ENCODE results near the gene GPR52. TPM values are rescaled to one million over a fixed set of nuclear protein-coding genes. Genes with fewer than 3 reads are reported as not detected.

GPR52 gene
- total and polyA plus RNA-seq, 2 donors (not counting 3 experiments of a cell fraction or from before 2014, with no cell fraction given): 0.33 to 2.2 TPM

GRCh38 chr1:174448974-174449373, 1.2 kb downstream of the GPR52 start:
- no peaks in the 10 kb centered on the region for H3K4me1 ChIP-seq (ENCODE audit: control insufficient read depth, extremely low read depth, insufficient read depth, low read length)
- CTCF ChIA-PET: interaction anchor here (2.1 kb wide), 1 partner anchor 187 kb away, joined by 7 read pairs; no protein-coding TSS in a partner anchor
- H3K27me3 ChIP-seq (ENCODE audit: control insufficient read depth in 2 of 2, insufficient read depth in 2 of 2, low read length in 2 of 2): no peaks in the 10 kb centered on the region
- no peaks in the 10 kb centered on the region for H3K9me3 ChIP-seq (replicated peaks; ENCODE audit: control insufficient read depth, insufficient read depth, low read length)
- H3K36me3 ChIP-seq (ENCODE audit: control insufficient read depth in 2 of 2, extremely low read depth in 1 of 2, insufficient read depth in 2 of 2, low read length in 2 of 2): no peaks in the 10 kb centered on the region
- FAIRE-seq (no peak), DNase-seq (ENCODE audit: low read depth, low spot score) (peak; percentile 62)
- no peak overlapping the region for H2AFZ ChIP-seq (ENCODE audit: low read depth, low read length)
- no peak overlapping the region for H3K9ac ChIP-seq (replicated peaks; ENCODE audit: extremely low read depth, insufficient read depth, low read length)
- H4K20me1 ChIP-seq (replicated peaks; ENCODE audit: control insufficient read depth, extremely low read depth, insufficient read depth, low read length): no peaks in the 10 kb centered on the region
- no peaks in the 10 kb centered on the region for H3K79me2 ChIP-seq (ENCODE audit: control insufficient read depth, insufficient read depth, low read length)
- BruUV-seq (replicated peaks): no TSS peak
- no peak overlapping the region for H3K4me2 ChIP-seq (ENCODE audit: insufficient read depth, low read length)
- TF ChIP-seq EZH2 (IDR thresholded peaks at IDR 0.05; ENCODE audit: borderline replicate concordance, low read depth, low read length, severe bottlenecking) (no peak), GATA2 (IDR thresholded peaks at IDR 0.05; ENCODE audit: insufficient read depth, insufficient read length, low read depth, low read length) (no peak), CTCF (IDR thresholded peaks at IDR 0.05; ENCODE audit: extremely low read depth in 1 of 2, insufficient read depth in 1 of 2, low read depth in 1 of 2, low read length in 2 of 2) (no peak)
- POLR2A ChIA-PET: no interaction called here
- H3K4me3 ChIP-seq (replicated peaks in 1 of 3; ENCODE audit: insufficient read depth in 1 of 3, low read depth in 1 of 3, low read length in 3 of 3): no peak overlapping the region
- H3K27ac ChIP-seq (ENCODE audit: insufficient read depth, low read depth, low read length): no peak overlapping the region
- intact Hi-C loops (cut with micrococcal nuclease): no loop called here
- dilution Hi-C loops (cut with MboI; ENCODE audit: extremely low pct_ligation_motif_present, low sequenced_read_pairs): no loop called here
- H3K9me1 ChIP-seq (replicated peaks; ENCODE audit: control insufficient read depth, extremely low read depth, insufficient read depth, low read length): no peaks in the 10 kb centered on the region

- Histone ChIP-seq H3K36me3 (ENCODE audit: control insufficient read depth in 2 of 2, extremely low read depth in 1 of 2, insufficient read depth in 2 of 2, low read length in 2 of 2) (no peaks in the 10 kb centered on the region), H3K4me3 (replicated peaks in 1 of 3; ENCODE audit: insufficient read depth in 1 of 3, low read depth in 1 of 3, low read length in 3 of 3) (no peak overlapping the region), H3K9me3 (replicated peaks; ENCODE audit: control insufficient read depth, insufficient read depth, low read length) (no peaks in the 10 kb centered on the region), H2AFZ (ENCODE audit: low read depth, low read length) (no peak overlapping the region), H3K27me3 (ENCODE audit: control insufficient read depth in 2 of 2, insufficient read depth in 2 of 2, low read length in 2 of 2) (no peaks in the 10 kb centered on the region), H3K27ac (ENCODE audit: insufficient read depth, low read depth, low read length) (no peak overlapping the region), H3K79me2 (ENCODE audit: control insufficient read depth, insufficient read depth, low read length) (no peaks in the 10 kb centered on the region), H3K9me1 (replicated peaks; ENCODE audit: control insufficient read depth, extremely low read depth, insufficient read depth, low read length) (no peaks in the 10 kb centered on the region), H3K4me1 (ENCODE audit: control insufficient read depth, extremely low read depth, insufficient read depth, low read length) (no peaks in the 10 kb centered on the region), H3K4me2 (ENCODE audit: insufficient read depth, low read length) (no peak overlapping the region), H3K9ac (replicated peaks; ENCODE audit: extremely low read depth, insufficient read depth, low read length) (no peak overlapping the region), H4K20me1 (replicated peaks; ENCODE audit: control insufficient read depth, extremely low read depth, insufficient read depth, low read length) (no peaks in the 10 kb centered on the region)
- FAIRE-seq (no peak), DNase-seq (ENCODE audit: low read depth, low spot score) (no peak)
- ChIA-PET CTCF (interaction anchor here (1.2 to 1.8 kb wide), 3 partner anchors 14 to 189 kb away, joined by 3 to 8 read pairs (median 3); no protein-coding TSS in a partner anchor), POLR2A (no interaction called here)
- intact Hi-C loops (cut with micrococcal nuclease) (no loop called here), dilution Hi-C loops (cut with MboI; ENCODE audit: extremely low pct_ligation_motif_present, low sequenced_read_pairs) (no loop called here)
- no TSS peak for BruUV-seq (replicated peaks)
- TF ChIP-seq POLR2AphosphoS5 (IDR thresholded peaks at IDR 0.05; ENCODE audit: insufficient read depth, low read depth, low read length) (no peak), FOS (IDR thresholded peaks at IDR 0.05; ENCODE audit: borderline replicate concordance, insufficient read depth, low read length) (no peak), EZH2 (IDR thresholded peaks at IDR 0.05; ENCODE audit: borderline replicate concordance, low read depth, low read length, severe bottlenecking) (no peak), JUN (IDR thresholded peaks at IDR 0.05; ENCODE audit: borderline replicate concordance, insufficient read depth, insufficient read length, low read depth) (no peak), POLR2A (IDR thresholded peaks at IDR 0.05; ENCODE audit: low read depth, low read length) (no peak), GATA2 (IDR thresholded peaks at IDR 0.05; ENCODE audit: insufficient read depth, insufficient read length, low read depth, low read length) (no peak), MYC (IDR thresholded peaks at IDR 0.05; ENCODE audit: low read depth, low read length) (no peak), CTCF (IDR thresholded peaks at IDR 0.05; ENCODE audit: extremely low read depth in 1 of 2, insufficient read depth in 1 of 2, low read depth in 1 of 2, low read length in 2 of 2) (no peak), MAX (IDR thresholded peaks at IDR 0.05; ENCODE audit: insufficient read depth, insufficient read length) (no peak)
Measured at GRCh38 chr1:174451408-174451807, 3.6 kb downstream of the GPR52 start.

All from endothelial cell of umbilical vein (primary cell).